GM18502 (cell line): ENCODE measurements around the gene SCRN1.
A peak's percentile ranks its signal among the peaks of the same experiment; 100 is the strongest.

ENCODE experiments used
- ATAC-seq: cut with Tn5 transposase; IDR thresholded peaks from one replicate; pipeline ENCODE4 v1.9.1; 2021; ENCODE audit warnings: mild to moderate bottlenecking; ENCODE audit not compliant: unreplicated experiment, poor library complexity

SCRN1 gene, protein sequence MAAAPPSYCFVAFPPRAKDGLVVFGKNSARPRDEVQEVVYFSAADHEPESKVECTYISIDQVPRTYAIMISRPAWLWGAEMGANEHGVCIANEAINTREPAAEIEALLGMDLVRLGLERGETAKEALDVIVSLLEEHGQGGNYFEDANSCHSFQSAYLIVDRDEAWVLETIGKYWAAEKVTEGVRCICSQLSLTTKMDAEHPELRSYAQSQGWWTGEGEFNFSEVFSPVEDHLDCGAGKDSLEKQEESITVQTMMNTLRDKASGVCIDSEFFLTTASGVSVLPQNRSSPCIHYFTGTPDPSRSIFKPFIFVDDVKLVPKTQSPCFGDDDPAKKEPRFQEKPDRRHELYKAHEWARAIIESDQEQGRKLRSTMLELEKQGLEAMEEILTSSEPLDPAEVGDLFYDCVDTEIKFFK

GRCh38 chr7:29989257-29989995 is at the start of gene SCRN1:
Gene SCRN1, minus strand, starts transcription at chr7:29989801. Its CDS starts 20,734 bp downstream, at chr7:29969067.
- ATAC-seq, result peak; percentile 42

GRCh38 chr7:30038196-30038980 is 48.8 kb upstream of the SCRN1 start:
- ATAC-seq, result no peak

DNA sequence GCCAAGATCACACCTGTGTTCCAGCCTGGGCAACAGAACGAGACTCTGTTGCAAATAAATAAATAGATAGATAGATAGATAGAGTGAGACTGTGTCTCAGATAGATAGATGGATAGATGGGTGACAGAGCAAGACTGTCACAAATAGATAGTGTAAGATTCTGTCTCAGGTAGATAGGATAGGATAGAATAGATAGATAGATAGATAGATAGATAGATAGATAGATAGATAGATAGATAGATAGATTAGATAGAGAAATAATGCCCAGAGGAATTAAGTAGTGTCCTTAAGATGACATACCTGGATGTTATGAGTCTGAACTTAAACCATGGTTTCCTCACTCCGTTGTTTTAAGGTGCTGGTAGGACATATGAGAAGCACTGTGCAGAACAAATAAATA is 46.6 kb upstream of the SCRN1 start:
- ATAC-seq, result no peak

DNA sequence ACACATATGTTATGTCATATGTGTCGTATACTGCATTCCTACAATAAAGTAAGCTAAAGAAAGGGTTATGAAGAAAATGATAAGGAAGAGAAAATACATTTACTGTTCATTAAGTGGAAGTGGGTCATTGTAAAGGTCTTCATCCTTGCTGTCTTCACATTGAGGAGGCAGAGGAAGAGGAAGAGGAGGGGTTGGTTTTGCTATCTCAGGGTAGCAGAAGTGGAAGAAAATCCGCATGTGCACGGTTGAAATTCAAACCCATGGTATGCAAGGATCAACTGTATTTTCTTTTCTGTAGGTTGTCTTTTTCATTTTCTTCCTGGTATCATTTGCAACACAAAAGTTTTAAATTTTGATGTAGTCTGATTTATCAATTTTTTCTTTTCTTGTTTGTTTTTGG is 44.9 kb upstream of the SCRN1 start:
- no peak for ATAC-seq

DNA sequence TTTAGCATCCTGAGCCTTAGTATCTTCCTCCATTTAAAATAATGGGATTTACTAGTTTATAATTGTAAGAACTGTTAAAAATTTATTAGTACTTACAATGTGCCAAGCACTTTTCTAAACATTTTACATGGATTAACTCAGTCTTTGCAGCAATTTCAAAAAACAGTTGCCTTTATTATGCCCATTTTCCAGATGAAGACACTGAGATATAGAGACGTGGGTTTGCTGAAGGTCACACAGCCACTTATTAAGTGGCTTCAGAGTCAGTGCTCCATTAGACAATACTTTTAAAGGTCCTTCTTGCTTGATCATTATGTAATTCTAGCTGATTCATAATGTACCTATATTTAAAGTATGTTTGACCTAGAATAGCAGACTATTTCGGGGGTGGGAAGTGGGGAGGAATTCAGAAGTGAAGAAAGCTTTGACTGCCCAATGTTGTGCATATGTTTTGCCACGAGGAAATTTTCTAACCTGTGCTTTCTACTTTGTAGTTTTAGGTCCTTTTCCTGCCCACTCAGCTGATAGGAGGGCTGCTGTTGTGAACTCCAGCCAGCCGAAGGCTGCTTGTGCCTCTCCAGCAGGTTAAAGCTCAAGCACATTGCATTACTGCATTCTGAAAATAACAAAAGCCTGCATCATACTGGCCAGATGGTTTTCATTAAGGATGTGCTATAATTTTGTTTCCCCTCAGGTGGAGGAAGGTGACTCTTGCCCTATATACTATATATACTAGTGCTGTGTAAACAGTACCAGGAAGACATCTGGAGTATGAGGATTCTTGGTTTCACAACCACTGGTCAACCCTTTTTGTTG is 42.9 kb upstream of the SCRN1 start:
- no peak for ATAC-seq

DNA sequence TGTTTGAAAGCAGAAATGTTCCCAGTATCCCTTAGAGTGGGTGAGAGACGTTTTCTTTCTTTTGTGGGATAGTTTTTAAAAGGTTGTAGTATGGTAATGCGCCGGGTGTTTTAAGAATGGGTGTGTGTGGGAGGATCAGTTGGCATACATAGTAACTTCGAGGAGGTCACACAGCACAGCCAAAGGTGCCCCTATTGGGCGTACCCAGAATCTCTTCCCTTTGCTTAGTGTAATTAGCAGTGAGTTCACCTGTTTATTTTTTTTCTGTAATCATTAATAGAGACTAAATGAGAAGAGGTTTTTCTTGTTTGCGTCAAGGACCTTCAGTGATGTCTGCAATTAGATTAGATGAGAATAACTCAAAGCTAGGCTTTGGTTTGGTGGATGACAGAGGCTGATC is 40.1 kb upstream of the SCRN1 start:
- ATAC-seq, result no peak

DNA sequence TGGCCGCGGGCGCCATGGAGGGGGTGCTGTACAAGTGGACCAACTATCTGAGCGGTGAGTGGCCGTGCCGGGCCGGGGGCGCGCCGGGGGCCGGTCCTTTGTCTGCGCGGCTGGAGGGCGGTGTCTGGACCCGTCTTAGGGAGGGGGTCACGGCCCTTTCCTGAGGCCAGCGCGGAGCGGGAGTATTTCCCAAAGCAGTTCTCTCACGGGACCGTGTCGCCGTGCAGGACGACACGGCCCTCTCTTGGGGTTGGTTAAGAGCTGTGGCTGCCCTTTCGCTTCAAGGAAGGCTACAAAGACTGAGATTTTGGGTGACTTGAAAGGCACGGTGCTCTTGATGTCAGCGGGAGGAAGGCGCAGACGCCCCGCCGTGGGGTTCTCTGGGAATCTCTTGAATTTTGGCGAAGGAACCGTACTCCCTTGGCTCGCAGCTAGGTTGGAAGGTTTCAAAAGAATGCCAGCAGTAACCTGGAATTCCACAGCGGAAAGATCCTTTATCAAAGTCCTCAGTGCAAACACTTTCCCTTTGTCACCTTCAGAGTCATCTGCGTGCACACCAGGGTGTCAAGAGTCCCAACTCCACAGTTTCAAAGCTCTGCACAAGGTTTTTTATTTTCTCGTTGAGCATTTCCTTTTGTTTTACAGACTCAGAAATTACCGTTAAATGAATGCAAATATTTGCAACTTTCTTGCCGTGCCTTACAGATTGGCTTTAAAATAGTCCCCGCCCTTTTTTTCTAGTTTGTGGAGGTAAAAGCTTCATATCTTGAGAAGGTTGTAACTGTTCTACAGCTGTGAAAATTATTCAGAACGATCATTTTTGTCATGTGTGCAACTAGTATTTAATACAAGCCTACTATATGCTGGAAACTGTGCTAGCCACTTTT is 39.4 kb upstream of the SCRN1 start:
- ATAC-seq, result peak; percentile 20

DNA sequence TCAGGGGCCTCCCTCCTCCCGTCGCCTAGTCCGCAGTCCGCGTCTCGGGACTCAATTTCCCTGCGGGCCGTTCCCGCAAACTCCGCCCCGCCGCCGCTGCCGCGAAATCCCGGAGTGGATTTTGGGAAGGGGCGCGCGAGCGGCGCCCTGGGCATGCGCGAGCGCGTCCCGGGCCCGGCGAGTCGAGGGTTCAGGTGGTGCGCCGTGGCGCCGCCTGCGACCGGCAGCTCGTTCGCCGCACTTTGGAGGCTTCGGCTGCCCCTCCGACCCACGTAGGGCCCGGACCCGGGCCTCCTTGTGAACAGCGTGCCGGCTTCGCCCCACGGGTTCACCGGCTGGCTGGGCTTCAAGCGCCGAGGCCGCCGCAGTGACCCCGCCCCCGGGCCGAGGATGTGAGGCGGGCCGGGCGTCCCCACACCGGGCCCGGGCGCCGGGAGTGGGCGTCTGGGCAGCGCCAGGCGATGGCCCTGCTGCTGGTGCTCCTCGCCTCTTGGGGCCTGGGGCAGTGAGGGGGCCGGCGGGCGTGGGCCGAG is 38.7 kb upstream of the SCRN1 start, which contains the start of gene PLEKHA8:
PLEKHA8 (plus strand) TSS at position 197 of the 533 bp plus-strand sequence. CDS start 351 bp downstream, outside the sequence.
- peak; percentile 53 for ATAC-seq

GRCh38 chr7:30027740-30028215 is 38.2 kb upstream of the SCRN1 start:
- peak; percentile 1 for ATAC-seq

DNA sequence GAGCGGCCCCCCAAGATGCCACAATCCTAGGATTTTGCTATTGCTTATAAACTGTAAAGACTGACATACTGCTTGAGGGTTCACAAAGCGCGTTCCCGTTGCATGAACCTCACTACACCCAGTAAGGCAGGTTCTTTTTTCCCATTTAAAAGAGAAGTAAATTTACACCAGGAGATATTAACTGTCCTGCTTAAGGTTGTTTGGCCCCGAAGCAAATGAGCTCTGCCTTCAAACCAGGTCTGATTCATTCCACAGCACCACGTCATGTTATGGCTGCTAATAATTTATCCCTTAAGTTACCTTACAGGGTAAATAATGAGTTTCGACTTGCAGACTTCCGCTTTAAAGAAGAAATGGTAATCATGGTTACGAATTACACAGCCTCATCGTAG is 37.5 kb upstream of the SCRN1 start:
- ATAC-seq, result peak; percentile 19

GRCh38 chr7:30026229-30027064 is 36.8 kb upstream of the SCRN1 start, which contains the start of gene FKBP14:
Gene FKBP14, minus strand, starts transcription at chr7:30026702. Its CDS starts 194 bp downstream, at chr7:30026508.
- peak; percentile 81 for ATAC-seq

DNA sequence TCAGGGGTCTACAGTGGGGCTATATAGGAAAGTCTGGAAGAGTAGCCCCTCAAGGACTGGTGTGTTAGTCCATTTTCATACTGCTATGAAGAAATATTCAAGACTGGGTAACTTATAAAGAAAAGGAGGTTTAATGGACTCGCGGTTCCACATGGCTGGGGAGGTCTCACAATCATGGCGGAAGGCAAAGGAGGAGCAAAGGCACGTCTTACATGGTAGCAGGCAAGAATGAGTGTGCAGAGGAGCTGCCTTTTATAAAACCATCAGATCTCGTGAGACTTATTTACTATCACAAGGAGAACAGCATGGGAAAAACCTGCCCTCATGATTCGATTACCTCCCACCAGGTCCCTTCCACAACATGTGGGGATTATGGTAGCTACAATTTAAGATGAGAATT is 33.9 kb upstream of the SCRN1 start:
- no peak for ATAC-seq

- no peak for ATAC-seq
Measured at GRCh38 chr7:30022991-30023390, 33.4 kb upstream of the SCRN1 start.

DNA sequence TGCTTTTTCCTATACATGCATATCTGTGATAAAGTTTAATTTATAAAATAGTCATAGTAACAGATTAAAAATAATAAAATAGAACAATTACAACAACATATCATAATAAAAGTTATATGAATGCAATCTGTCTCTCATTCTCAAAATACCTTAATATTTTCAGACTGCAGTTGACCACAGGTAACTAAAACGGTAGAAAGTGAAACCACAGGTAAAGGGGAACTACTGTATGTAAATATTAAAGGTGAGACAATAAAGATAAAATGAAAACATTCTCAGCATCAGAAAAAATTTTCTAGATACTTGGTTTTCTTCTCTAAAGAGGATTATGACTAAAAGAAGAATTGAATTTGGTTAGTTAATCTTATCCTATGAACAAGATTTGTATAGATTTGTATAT is 30.9 kb upstream of the SCRN1 start:
- ATAC-seq, result no peak

GRCh38 chr7:30019960-30020359 is 30.4 kb upstream of the SCRN1 start:
- ATAC-seq, result no peak

DNA sequence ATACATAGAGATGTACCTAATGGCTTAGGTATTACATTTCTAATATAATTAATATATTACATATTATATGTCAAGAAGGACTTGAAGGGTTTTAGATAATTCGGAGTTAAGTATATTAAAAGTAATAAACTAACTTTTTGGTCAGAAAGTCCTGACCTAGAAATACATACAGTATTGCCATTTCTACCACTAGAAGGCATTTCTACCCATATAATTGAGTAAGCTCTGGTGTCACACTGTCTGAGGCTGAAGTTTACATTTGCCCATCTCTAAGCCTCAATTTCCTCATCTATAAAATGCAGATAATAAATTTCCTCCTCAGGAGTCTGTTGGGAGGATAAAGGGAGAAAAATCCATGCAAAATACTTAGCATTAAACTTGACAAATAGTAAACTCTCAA is 29.8 kb upstream of the SCRN1 start:
- no peak for ATAC-seq

DNA sequence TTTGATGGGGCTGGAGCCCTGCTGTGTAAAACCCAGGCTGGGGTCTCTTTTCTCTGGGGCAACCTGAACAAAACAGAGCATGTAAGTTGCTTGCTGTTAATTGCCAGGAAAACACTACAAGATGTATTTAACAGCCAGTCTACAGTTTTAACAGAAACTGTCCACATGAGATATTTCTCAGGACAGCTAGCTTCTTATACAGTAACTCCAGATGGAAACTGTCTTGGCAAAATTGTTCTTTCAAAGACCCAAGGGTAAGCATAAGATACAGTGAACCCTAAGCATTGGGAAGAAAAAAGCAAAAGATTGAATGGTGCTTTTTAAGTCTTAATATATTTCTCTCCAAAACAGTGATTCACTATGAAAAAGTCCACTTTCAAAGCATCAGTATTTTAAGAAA is 28.9 kb upstream of the SCRN1 start:
- no peak for ATAC-seq

DNA sequence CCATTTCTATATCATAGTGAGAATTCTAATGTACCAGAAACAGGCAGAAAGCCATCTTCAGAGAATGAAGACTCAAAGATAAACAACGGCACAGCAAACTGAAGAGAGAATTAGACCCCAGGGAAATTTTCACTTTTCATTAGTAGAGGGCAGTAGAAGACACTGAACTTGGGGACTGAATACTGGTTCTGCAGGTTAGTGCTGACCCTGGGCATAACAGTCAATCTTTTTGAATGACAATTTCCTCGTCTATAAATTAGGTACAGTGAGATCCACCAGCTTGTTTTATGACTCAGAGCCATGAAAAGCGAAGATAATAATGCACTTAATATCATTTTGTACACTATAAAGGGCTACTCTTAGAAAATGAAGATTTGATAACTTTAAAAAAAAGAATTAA is 23.2 kb upstream of the SCRN1 start:
- no peak for ATAC-seq
